Measurements from ENCODE around the gene ANGEL1. TPM values are rescaled to one million over a fixed set of nuclear protein-coding genes. Genes with fewer than 3 reads are reported as not detected.

The ANGEL1 gene
- total and polyA plus RNA-seq, 2 of the 8 experiments (the other 6 are each of a cell fraction or from before 2014, with no cell fraction given) = 26.8 to 27.2 TPM

DNA sequence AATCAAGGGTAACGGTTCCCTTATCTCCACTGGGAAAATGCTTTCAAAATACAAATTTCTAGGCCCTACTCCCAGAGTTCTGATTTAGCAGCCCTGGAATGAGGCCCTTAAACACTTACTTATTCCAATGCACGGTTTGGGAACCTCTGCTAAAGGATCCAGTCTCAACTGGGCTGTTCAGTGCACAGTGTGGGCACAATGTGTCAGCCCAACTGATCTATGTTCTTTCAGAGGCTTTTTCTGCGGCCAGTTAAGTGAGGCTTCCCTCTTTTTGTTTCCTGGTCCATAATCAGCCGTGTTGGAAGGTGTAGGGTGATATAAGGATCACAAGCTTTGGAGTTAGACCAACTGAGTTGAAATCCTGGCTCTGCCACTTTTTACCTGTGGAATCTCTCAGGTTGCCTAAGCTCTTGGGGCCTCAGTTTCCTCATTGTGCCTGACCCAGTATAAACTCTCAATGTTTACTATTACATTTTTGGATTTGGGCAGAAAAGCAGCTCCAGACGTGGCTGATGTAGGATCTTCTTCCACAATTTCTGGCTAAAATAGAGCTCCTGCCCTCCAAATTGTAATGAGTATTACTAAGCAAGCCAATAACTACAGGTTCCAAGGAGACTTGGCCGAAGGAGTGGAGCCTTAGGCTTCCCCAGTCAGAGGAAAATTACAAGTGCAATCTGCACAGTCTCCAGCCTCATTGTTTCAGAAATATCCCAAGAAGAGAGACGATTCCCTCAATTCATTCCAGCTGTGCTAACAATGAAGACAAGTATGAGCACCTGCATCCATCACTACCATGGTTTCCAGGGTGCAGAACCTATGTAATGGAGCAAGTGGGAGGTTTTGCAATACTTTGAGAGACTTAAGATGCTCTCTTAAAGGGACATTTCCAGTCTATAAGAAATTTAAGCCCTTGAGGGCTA lies 2.3 kb upstream of the ANGEL1 start:
- no peak overlapping the region for H3K9ac ChIP-seq (replicated peaks in 1 of 4; ENCODE audit: extremely low read depth in 1 of 4, low read depth in 3 of 4, low read length in 3 of 4)
- H3K14ac ChIP-seq (ENCODE audit: insufficient read length) = no peak overlapping the region
- H4K20me1 ChIP-seq (replicated peaks in 1 of 2; ENCODE audit: control insufficient read depth in 1 of 2, insufficient read depth in 2 of 2, low read length in 2 of 2) = no peaks in the 10 kb centered on the region
- H3K18ac ChIP-seq (ENCODE audit: extremely low read depth, low read length) = no peak overlapping the region
- WGBS, 2 experiments (ENCODE audit: extremely low coverage in 1 of 2, insufficient coverage in 1 of 2, insufficient read length in 1 of 2, insufficient replicate concordance in 2 of 2, low coverage in 1 of 2, low lambda C conversion rate in 2 of 2, missing lambda C conversion rate in 1 of 2) = 80% methylated on average over 7 of the region's 7 CpGs; no CpG with 5 or more reads in 1 of the 2 experiments
- no peak overlapping the region for H3K56ac ChIP-seq (replicated peaks; ENCODE audit: insufficient read length, low read depth, low read length)
- ChIA-PET POLR2A (ENCODE audit: partially characterized antibody) (interaction anchor here (1.3 kb wide), 1 partner anchor 12 kb away, joined by 3 read pairs; no protein-coding TSS in a partner anchor), CTCF (ENCODE audit: partially characterized antibody) (interaction anchor here (1.0 kb wide), 2 partner anchors 30 to 99 kb away, joined by 3 read pairs; no protein-coding TSS in a partner anchor)
- H2BK12ac ChIP-seq (ENCODE audit: low read depth, low read length) = no peak overlapping the region
- H4K8ac ChIP-seq (ENCODE audit: extremely low read depth, insufficient read depth, low read length) = no peak overlapping the region
- no peak overlapping the region for H3K23ac ChIP-seq (ENCODE audit: insufficient read length)
- H2BK15ac ChIP-seq (ENCODE audit: low read length) = no peak overlapping the region
- no peaks in the 10 kb centered on the region; a peak in 1 of 8 replicates for H3K36me3 ChIP-seq (ENCODE audit: control insufficient read depth in 2 of 4, insufficient read depth in 4 of 4, low read length in 3 of 4)
- no peak overlapping the region for H2BK20ac ChIP-seq (ENCODE audit: low read length)
- no peak overlapping the region for H3K4me2 ChIP-seq (ENCODE audit: insufficient read depth in 1 of 2, low read depth in 2 of 2, low read length in 2 of 2)
- H3K23me2 ChIP-seq (ENCODE audit: low read depth, low read length) = peaks cover 5% of the 10 kb centered on the region; the same call in 1 of the 2 replicates
- no peak overlapping the region for H4K91ac ChIP-seq (replicated peaks; ENCODE audit: insufficient read length, low read length)
- peaks cover 0 to 14% of the 10 kb centered on the region in 2 experiments; a peak in 2 of 4 replicates for H3K79me2 ChIP-seq (ENCODE audit: control insufficient read depth in 1 of 2, insufficient read depth in 2 of 2, low read length in 2 of 2)
- no peak overlapping the region for H2AK5ac ChIP-seq (ENCODE audit: low read depth, low read length)
- no peaks in the 10 kb centered on the region for H3K9me3 ChIP-seq (ENCODE audit: insufficient read depth in 2 of 2, low read depth in 1 of 2, low read length in 1 of 2)
- no peak for FAIRE-seq
- H3K4me3 ChIP-seq (ENCODE audit: extremely low read depth in 1 of 4, insufficient read depth in 2 of 4, low read depth in 3 of 4, low read length in 4 of 4) = no peak overlapping the region
- no peaks in the 10 kb centered on the region for H3K79me1 ChIP-seq (ENCODE audit: low read depth, low read length)
- H2BK120ac ChIP-seq (replicated peaks; ENCODE audit: low read depth, low read length) = no peak overlapping the region
- no peak overlapping the region for H4K5ac ChIP-seq (ENCODE audit: insufficient read length, low read depth, low read length)
- peaks cover 2 to 9% (median 3%) of the 10 kb centered on the region in 4 experiments; a peak in 3 of 7 replicates for H3K4me1 ChIP-seq (replicated peaks in 1 of 4; ENCODE audit: control insufficient read depth in 3 of 4, insufficient read depth in 4 of 4, low read length in 3 of 4)
- H3K4ac ChIP-seq (replicated peaks; ENCODE audit: insufficient read length, low read depth, low read length) = no peak overlapping the region
- DNase-seq (ENCODE audit: low read depth in 1 of 2, low spot score in 2 of 2) = peak in 1 of 2 experiments; percentile 4
- no peaks in the 10 kb centered on the region; a peak in 3 of 7 replicates for H3K27me3 ChIP-seq (replicated peaks in 1 of 4; ENCODE audit: control insufficient read depth in 3 of 4, extremely low read depth in 1 of 4, insufficient read depth in 3 of 4, low read length in 3 of 4)
- no peak overlapping the region for H2AFZ ChIP-seq (ENCODE audit: low read length)
- no peak overlapping the region for H2BK5ac ChIP-seq (ENCODE audit: low read depth, low read length)
- no peak overlapping the region for H3K27ac ChIP-seq (ENCODE audit: low read depth, low read length)
- TF ChIP-seq KDM4A (IDR thresholded peaks at IDR 0.05; ENCODE audit: low read depth, low read length, severe bottlenecking) (no peak), RFX5 (IDR thresholded peaks at IDR 0.05; ENCODE audit: borderline replicate concordance, low read depth, low read length) (no peak), ZNF274 (IDR thresholded peaks at IDR 0.05; ENCODE audit: borderline replicate concordance, extremely low read depth, low read length) (no peak), CBX5 (IDR thresholded peaks at IDR 0.05; ENCODE audit: low read depth, low read length) (no peak), MAFK (IDR thresholded peaks at IDR 0.05; ENCODE audit: low read depth, low read length) (no peak), SP2 (IDR thresholded peaks at IDR 0.05; ENCODE audit: low read length) (no peak), NRF1 (IDR thresholded peaks at IDR 0.05; ENCODE audit: low read depth, low read length) (no peak), JUND (IDR thresholded peaks at IDR 0.05; ENCODE audit: low read length) (no peak), POLR2AphosphoS5 (IDR thresholded peaks at IDR 0.05; ENCODE audit: low read depth, low read length) (no peak)

All from H1 (cell line).